ENCODE data around the gene ARHGAP27.

Gene ARHGAP27

DNA sequence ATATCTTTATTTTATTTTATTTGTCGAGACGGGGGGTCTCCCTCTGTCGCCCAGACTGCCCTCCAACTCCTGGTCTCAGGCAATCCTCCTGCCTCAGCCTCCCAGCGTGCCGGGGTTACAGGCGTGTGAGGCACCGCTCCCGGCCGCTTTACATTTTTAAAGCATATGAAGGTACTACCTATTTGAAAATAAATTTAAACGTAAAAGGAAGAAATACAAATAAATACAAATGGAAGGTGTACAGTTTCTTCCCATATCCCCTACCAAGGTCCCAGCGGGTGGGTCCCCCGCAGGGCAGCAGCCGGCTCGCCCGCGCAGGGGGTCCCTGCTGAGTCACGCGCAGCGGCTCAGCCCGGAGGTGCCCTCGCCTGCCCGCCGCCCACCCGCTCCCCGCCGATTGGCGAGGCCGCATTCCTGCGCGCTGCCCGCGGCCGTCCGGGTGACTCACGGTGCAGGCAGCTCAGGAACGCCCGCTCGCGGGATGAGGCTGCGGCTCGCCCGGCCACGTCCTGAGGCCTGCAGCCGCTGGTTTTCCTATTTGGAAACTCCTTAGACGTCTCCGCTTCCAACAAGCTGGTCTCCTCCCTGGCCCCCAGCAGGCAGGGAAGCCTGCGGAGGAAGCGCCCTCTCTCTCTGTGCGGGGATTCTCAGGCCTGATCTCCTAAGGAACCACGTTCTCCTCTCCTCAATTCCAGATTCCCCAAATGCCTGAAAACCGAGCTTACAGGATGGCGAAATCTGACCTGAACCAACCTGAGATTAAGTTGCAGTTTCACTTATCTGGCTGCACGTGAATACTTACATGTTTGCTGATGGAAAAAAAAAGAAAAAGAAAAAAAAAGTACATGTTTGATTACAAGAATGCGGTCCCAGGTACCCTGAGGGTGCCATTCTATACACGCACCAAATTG is 61.0 kb downstream of the ARHGAP27 start:
- TF ChIP-seq ZNF70 (CRISPR knock-in tag; IDR thresholded peaks at IDR 0.05) (no peak), SNAI2 (CRISPR knock-in tag; IDR thresholded peaks at IDR 0.05) (peak; percentile 63; the same call in 1 of the 2 replicates)
- ATAC-seq, result peak; percentile 97

DNA sequence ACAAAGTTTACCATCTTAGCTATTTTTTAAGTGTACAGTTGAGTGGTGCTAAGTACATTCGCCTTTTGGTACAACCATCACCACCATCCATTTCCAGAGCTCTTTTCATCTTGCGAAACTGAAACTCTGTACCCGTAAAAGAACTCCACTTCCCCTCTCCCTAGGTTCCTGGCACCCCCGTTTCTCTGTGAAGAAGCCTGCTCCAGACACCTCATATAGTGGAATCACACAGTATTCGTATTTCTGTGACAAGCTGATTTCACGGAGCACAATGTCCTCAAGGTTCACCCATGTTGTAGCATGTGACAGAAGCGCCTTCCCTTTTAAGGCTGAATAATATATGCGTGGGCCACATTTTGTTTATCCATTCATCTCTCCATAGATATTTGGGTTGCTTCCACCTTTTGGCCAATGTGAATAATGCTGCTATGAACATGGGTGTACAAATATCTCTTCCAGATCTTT is 61.7 kb downstream of the ARHGAP27 start:
- TF ChIP-seq, protein P1, sequence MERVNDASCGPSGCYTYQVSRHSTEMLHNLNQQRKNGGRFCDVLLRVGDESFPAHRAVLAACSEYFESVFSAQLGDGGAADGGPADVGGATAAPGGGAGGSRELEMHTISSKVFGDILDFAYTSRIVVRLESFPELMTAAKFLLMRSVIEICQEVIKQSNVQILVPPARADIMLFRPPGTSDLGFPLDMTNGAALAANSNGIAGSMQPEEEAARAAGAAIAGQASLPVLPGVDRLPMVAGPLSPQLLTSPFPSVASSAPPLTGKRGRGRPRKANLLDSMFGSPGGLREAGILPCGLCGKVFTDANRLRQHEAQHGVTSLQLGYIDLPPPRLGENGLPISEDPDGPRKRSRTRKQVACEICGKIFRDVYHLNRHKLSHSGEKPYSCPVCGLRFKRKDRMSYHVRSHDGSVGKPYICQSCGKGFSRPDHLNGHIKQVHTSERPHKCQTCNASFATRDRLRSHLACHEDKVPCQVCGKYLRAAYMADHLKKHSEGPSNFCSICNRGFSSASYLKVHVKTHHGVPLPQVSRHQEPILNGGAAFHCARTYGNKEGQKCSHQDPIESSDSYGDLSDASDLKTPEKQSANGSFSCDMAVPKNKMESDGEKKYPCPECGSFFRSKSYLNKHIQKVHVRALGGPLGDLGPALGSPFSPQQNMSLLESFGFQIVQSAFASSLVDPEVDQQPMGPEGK (CRISPR knock-in tag; IDR thresholded peaks at IDR 0.05; ENCODE audit: borderline replicate concordance), result no peak
- TF ChIP-seq TOX (CRISPR knock-in tag; IDR thresholded peaks at IDR 0.05; ENCODE audit: borderline replicate concordance), result no peak
- TF ChIP-seq ZNF565 (CRISPR knock-in tag; conservative IDR thresholded peaks at IDR 0.05; ENCODE audit: low read depth), result no peak
- peak; percentile 22 for ATAC-seq

DNA sequence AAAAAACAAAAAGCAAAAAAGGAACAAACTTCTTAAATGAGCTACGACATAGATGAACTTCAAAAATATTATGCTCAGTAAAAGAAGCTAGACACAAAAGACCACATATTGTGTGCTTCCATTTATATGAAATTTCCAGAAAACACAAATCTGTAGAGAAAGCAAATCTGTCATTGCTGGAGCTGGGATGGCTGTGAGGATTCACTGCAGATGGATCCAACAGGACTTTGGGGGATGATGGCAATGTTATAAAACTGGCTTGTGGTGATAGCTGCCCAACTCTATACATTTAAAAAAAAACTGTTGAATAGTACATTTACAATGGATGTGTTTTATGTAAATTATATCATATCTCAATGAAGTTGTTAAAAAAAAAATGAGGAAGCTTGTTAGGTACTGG is 63.2 kb downstream of the ARHGAP27 start:
- no peak for ATAC-seq
- TF ChIP-seq ZNF565 (CRISPR knock-in tag; conservative IDR thresholded peaks at IDR 0.05; ENCODE audit: low read depth) (no peak), ZC3H10 (CRISPR knock-in tag; IDR thresholded peaks at IDR 0.05) (no peak), ZNF8 (CRISPR knock-in tag; IDR thresholded peaks at IDR 0.05) (no peak), TCF4 (CRISPR knock-in tag; IDR thresholded peaks at IDR 0.05; ENCODE audit: borderline replicate concordance) (no peak), ZFP30 (CRISPR knock-in tag; IDR thresholded peaks at IDR 0.05) (no peak), CSDC2 (CRISPR knock-in tag; IDR thresholded peaks at IDR 0.05) (no peak), RARB (CRISPR knock-in tag; IDR thresholded peaks at IDR 0.05) (no peak), TOX (CRISPR knock-in tag; IDR thresholded peaks at IDR 0.05; ENCODE audit: borderline replicate concordance) (no peak), ZNF70 (CRISPR knock-in tag; IDR thresholded peaks at IDR 0.05) (no peak), BACH2 (CRISPR knock-in tag; IDR thresholded peaks at IDR 0.05; ENCODE audit: borderline replicate concordance) (no peak), ISL1 (CRISPR knock-in tag; IDR thresholded peaks at IDR 0.05) (no peak), OSR1 (CRISPR knock-in tag; IDR thresholded peaks at IDR 0.05) (no peak), ARNTL (CRISPR knock-in tag; IDR thresholded peaks at IDR 0.05; ENCODE audit: borderline replicate concordance, low read depth) (no peak), PPARA (CRISPR knock-in tag; IDR thresholded peaks at IDR 0.05; ENCODE audit: borderline replicate concordance) (no peak)
- TF ChIP-seq, protein P2, sequence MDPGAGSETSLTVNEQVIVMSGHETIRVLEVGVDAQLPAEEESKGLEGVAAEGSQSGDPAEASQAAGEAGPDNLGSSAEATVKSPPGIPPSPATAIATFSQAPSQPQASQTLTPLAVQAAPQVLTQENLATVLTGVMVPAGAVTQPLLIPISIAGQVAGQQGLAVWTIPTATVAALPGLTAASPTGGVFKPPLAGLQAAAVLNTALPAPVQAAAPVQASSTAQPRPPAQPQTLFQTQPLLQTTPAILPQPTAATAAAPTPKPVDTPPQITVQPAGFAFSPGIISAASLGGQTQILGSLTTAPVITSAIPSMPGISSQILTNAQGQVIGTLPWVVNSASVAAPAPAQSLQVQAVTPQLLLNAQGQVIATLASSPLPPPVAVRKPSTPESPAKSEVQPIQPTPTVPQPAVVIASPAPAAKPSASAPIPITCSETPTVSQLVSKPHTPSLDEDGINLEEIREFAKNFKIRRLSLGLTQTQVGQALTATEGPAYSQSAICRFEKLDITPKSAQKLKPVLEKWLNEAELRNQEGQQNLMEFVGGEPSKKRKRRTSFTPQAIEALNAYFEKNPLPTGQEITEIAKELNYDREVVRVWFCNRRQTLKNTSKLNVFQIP (CRISPR knock-in tag; IDR thresholded peaks at IDR 0.05; ENCODE audit: borderline replicate concordance, low read depth), result no peak
- TF ChIP-seq, protein P3, sequence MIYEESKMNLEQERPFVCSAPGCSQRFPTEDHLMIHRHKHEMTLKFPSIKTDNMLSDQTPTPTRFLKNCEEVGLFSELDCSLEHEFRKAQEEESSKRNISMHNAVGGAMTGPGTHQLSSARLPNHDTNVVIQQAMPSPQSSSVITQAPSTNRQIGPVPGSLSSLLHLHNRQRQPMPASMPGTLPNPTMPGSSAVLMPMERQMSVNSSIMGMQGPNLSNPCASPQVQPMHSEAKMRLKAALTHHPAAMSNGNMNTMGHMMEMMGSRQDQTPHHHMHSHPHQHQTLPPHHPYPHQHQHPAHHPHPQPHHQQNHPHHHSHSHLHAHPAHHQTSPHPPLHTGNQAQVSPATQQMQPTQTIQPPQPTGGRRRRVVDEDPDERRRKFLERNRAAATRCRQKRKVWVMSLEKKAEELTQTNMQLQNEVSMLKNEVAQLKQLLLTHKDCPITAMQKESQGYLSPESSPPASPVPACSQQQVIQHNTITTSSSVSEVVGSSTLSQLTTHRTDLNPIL (CRISPR knock-in tag; IDR thresholded peaks at IDR 0.05; ENCODE audit: low read depth), result no peak

DNA sequence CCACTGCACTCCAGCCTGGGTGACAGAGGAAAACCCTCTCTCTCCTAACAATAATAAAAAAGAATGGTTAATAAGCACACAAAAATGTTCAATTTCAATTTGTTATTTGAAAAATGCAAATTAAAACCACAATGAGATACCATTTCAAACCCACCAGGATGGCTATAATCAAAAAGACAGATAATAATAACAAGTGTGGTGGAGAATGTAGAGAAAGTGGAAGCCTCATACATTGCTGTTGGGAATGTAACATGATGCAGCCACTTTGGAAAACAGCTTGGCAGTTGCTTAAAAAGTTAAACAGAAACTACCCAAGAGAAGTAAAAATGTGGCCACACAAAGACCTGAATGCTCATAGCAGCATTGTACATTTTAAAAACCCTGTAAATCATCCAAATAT is 64.0 kb downstream of the ARHGAP27 start:
- no peak for TF ChIP-seq ZNF565 (CRISPR knock-in tag; conservative IDR thresholded peaks at IDR 0.05; ENCODE audit: low read depth)
- no peak for TF ChIP-seq ARNTL (CRISPR knock-in tag; IDR thresholded peaks at IDR 0.05; ENCODE audit: borderline replicate concordance, low read depth)
- no peak for TF ChIP-seq ISL1 (CRISPR knock-in tag; IDR thresholded peaks at IDR 0.05)
- TF ChIP-seq, protein P4, sequence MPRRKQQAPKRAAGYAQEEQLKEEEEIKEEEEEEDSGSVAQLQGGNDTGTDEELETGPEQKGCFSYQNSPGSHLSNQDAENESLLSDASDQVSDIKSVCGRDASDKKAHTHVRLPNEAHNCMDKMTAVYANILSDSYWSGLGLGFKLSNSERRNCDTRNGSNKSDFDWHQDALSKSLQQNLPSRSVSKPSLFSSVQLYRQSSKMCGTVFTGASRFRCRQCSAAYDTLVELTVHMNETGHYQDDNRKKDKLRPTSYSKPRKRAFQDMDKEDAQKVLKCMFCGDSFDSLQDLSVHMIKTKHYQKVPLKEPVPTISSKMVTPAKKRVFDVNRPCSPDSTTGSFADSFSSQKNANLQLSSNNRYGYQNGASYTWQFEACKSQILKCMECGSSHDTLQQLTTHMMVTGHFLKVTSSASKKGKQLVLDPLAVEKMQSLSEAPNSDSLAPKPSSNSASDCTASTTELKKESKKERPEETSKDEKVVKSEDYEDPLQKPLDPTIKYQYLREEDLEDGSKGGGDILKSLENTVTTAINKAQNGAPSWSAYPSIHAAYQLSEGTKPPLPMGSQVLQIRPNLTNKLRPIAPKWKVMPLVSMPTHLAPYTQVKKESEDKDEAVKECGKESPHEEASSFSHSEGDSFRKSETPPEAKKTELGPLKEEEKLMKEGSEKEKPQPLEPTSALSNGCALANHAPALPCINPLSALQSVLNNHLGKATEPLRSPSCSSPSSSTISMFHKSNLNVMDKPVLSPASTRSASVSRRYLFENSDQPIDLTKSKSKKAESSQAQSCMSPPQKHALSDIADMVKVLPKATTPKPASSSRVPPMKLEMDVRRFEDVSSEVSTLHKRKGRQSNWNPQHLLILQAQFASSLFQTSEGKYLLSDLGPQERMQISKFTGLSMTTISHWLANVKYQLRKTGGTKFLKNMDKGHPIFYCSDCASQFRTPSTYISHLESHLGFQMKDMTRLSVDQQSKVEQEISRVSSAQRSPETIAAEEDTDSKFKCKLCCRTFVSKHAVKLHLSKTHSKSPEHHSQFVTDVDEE (CRISPR knock-in tag; IDR thresholded peaks at IDR 0.05), result no peak
- no peak for TF ChIP-seq ZNF8 (CRISPR knock-in tag; IDR thresholded peaks at IDR 0.05)
- TF ChIP-seq PPARA (CRISPR knock-in tag; IDR thresholded peaks at IDR 0.05; ENCODE audit: borderline replicate concordance), result no peak
- TF ChIP-seq TOX (CRISPR knock-in tag; IDR thresholded peaks at IDR 0.05; ENCODE audit: borderline replicate concordance), result no peak
- no peak for TF ChIP-seq RARB (CRISPR knock-in tag; IDR thresholded peaks at IDR 0.05)
- no peak for TF ChIP-seq GLIS3 (CRISPR knock-in tag; IDR thresholded peaks at IDR 0.05)
- no peak for TF ChIP-seq OSR1 (CRISPR knock-in tag; IDR thresholded peaks at IDR 0.05)
- no peak for TF ChIP-seq SNAI2 (CRISPR knock-in tag; IDR thresholded peaks at IDR 0.05)
- no peak for TF ChIP-seq ZC3H10 (CRISPR knock-in tag; IDR thresholded peaks at IDR 0.05)
- TF ChIP-seq, protein P2 (CRISPR knock-in tag; IDR thresholded peaks at IDR 0.05; ENCODE audit: borderline replicate concordance, low read depth), result no peak

More for the DNA sequence above, 64.0 kb downstream of the ARHGAP27 start:
- ATAC-seq, result peak; percentile 14
